ENCODE data around the gene HS6ST3.

GRCh38 chr13:96090240-96091101 lies 564 bp downstream of the HS6ST3 start:
- TF ChIP-seq ZNF766 (CRISPR knock-in tag; IDR thresholded peaks at IDR 0.05; ENCODE audit: borderline replicate concordance): no peak
- no peak for TF ChIP-seq ZNF788 (CRISPR knock-in tag; IDR thresholded peaks at IDR 0.05; ENCODE audit: borderline replicate concordance)
- no peak for TF ChIP-seq FIP1L1 (IDR thresholded peaks at IDR 0.05; ENCODE audit: borderline replicate concordance, insufficient read depth, low read depth, low read length)
- no peak for TF ChIP-seq CTCF (CRISPR knock-in tag; IDR thresholded peaks at IDR 0.05)
- no peak for TF ChIP-seq ZNF563 (CRISPR knock-in tag; IDR thresholded peaks at IDR 0.05)
- TF ChIP-seq ZNF318 (CRISPR knock-in tag; IDR thresholded peaks at IDR 0.05): no peak
- no peak for TF ChIP-seq ZNF674 (CRISPR knock-in tag; IDR thresholded peaks at IDR 0.05; ENCODE audit: low read depth)
- TF ChIP-seq NFATC3 (CRISPR knock-in tag; IDR thresholded peaks at IDR 0.05): no peak
- no peak for TF ChIP-seq FOSL2 (CRISPR knock-in tag; IDR thresholded peaks at IDR 0.05)
- no peak for TF ChIP-seq SMARCE1 (IDR thresholded peaks at IDR 0.05; ENCODE audit: borderline replicate concordance)
- no peak for TF ChIP-seq SMARCC2 (IDR thresholded peaks at IDR 0.05)
